Stomach (tissue), 9 donors: ENCODE results near the gene DOK3. TPM values are rescaled to one million over a fixed set of nuclear protein-coding genes. Genes with fewer than 3 reads are reported as not detected.
A peak's percentile ranks its signal among the peaks of the same experiment; 100 is the strongest.

Experiments
- DNase-seq, 2 donors: peaks; one replicate each; pipeline versions ENCODE4 v3.0.0 to v3.0.0-alpha.2; 2013 to 2019
- H3K27ac ChIP-seq, 5 donors: fragments of 200-600 bp in 4 of 5; sonication (generic) in 4 of 5; one replicate each; pipeline ENCODE4 v1.5.1; 2013 to 2019; ENCODE audit warnings: mild to moderate bottlenecking in 1 of 5, moderate library complexity in 1 of 5
- H3K27me3 ChIP-seq, 3 donors: fragments of 200-600 bp; sonication (generic); one replicate each; pipeline ENCODE4 v1.5.1; 2017 to 2019; ENCODE audit warnings: mixed run types in 1 of 3
- H3K36me3 ChIP-seq, 4 donors: fragments of 200-600 bp; sonication (generic); 1 replicate in 3 of 4; 2 replicates in 1 of 4; pipeline ENCODE4 v1.5.1; 2016 to 2019
- H3K4me1 ChIP-seq, 4 donors: fragments of 200-600 bp; sonication (generic); one replicate each; pipeline ENCODE4 v1.5.1; 2016 to 2019
- H3K4me3 ChIP-seq, 4 donors: fragments of 200-600 bp; sonication (generic) in 3 of 4; one replicate each; pipeline ENCODE4 v1.5.1; 2016 to 2019; ENCODE audit warnings: mild to moderate bottlenecking in 1 of 4
- H3K9me3 ChIP-seq, 4 donors: fragments of 200-600 bp; sonication (generic); one replicate each; pipeline ENCODE4 v1.5.1; 2016 to 2019
- EP300 ChIP-seq: sonication (generic); formaldehyde crosslinking; IDR thresholded peaks from one replicate; pipeline ENCODE4 v1.6.1; 2017; ENCODE audit warnings: antibody characterized with exemption
- POLR2A ChIP-seq, 4 donors: fragments of 450-650 bp; IDR thresholded peaks; one replicate each; pipeline ENCODE4 v1.6.1; 2016; ENCODE audit warnings: antibody characterized with exemption in 4 of 4, control low read depth in 2 of 4, mild to moderate bottlenecking in 1 of 4, moderate library complexity in 1 of 4
- POLR2AphosphoS5 ChIP-seq, 3 donors: sonication (generic); formaldehyde crosslinking; IDR thresholded peaks; one replicate each; pipeline ENCODE4 v1.6.1; 2016; ENCODE audit warnings: antibody characterized with exemption in 3 of 3
- WGBS, 5 donors: extraction: QIAGEN DNeasy Blood & Tissue Kit in 3 of 5; methylation state at CpG; one replicate each; pipeline versions ENCODE4 v1.1.5 to v1.1.7; 2013 to 2018; 5-methylcytosine and 5-hydroxymethylcytosine counted together
- intact Hi-C: fragments of 100-400 bp; cut with DNase I; formaldehyde crosslinking; loops from one replicate; pipeline ENCODE4 v1.15.1; 2023; ENCODE audit warnings: low total_unique reads
- polyA plus RNA-seq, 3 donors: library from polyadenylated mRNA; stranded (reverse); fragments of 200-250 nt; gene quantifications; one replicate each; pipeline ENCODE4 v1.2.3, GENCODE V29; 2013
- total RNA-seq, 5 donors: library from RNA; depleted of rRNA; stranded (reverse); fragments of >200 nt; gene quantifications; one replicate each; pipeline versions ENCODE4 v1.1.0 to v1.2.3, GENCODE V29; 2014 to 2016
- TF ChIP-seq, protein P1 (sequence below), 7 experiments: fragments of 450-650 bp in 4 of 7; fragments of 200-600 bp in 3 of 7; sonication (generic) in 3 of 7; IDR thresholded peaks; one replicate each; pipeline ENCODE4 v1.5.1; 2016 to 2019; ENCODE audit warnings: antibody characterized with exemption in 7 of 7, control low read depth in 2 of 7, mild to moderate bottlenecking in 1 of 7
- donor health status: healthy with polysubstance abuse.
- donor health status: Bipolar disorder and iron deficiency.
- donor health status: healthy.

Gene DOK3
- total and polyA plus RNA-seq, 8 donors = 0.43 to 31.2 (median 4.9) TPM; not detected in 1

DNA sequence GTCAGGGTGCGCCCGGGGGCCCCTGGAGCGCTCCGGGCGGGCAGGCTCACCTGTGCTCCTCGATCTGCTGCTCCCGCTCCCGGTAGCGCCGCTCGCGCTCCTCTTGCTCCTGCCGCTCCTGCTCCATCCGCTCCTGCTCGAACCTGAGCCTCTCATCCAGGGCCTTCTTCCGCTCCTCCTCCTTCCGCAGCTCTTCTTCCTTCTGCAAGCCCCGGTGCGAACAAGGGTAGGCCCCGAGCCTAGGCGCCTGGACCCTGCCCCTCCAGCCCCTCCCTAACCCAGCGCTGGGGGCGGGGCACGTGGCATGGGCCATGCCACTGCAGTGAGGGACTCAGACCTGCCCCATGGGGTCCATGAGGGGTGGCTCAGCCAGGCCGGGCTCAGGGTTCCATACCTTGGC, 42.8 kb downstream of the DOK3 start:
- intact Hi-C loops = no loop called here
- no peak overlapping the region for H3K4me3 ChIP-seq
- WGBS, 5 donors = 91 to 96% (median 94%) methylated on average over 25 of the region's 25 CpGs
- DNase-seq = no peak
- no peaks in the 10 kb centered on the region for H3K9me3 ChIP-seq
- H3K27me3 ChIP-seq = peaks cover 0 to 1% (median 0%) of the 10 kb centered on the region in 3 donors
- H3K4me1 ChIP-seq = peaks cover 11 to 37% (median 32%) of the 10 kb centered on the region in 4 donors
- peaks cover 22 to 61% (median 39%) of the 10 kb centered on the region in 4 donors for H3K36me3 ChIP-seq
- H3K27ac ChIP-seq = no peak overlapping the region
- TF ChIP-seq, protein P1, sequence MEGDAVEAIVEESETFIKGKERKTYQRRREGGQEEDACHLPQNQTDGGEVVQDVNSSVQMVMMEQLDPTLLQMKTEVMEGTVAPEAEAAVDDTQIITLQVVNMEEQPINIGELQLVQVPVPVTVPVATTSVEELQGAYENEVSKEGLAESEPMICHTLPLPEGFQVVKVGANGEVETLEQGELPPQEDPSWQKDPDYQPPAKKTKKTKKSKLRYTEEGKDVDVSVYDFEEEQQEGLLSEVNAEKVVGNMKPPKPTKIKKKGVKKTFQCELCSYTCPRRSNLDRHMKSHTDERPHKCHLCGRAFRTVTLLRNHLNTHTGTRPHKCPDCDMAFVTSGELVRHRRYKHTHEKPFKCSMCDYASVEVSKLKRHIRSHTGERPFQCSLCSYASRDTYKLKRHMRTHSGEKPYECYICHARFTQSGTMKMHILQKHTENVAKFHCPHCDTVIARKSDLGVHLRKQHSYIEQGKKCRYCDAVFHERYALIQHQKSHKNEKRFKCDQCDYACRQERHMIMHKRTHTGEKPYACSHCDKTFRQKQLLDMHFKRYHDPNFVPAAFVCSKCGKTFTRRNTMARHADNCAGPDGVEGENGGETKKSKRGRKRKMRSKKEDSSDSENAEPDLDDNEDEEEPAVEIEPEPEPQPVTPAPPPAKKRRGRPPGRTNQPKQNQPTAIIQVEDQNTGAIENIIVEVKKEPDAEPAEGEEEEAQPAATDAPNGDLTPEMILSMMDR (IDR thresholded peaks at IDR 0.05) = no peak
- TF ChIP-seq POLR2AphosphoS5 (IDR thresholded peaks at IDR 0.05) (no peak), POLR2A (IDR thresholded peaks at IDR 0.05) (no peak), EP300 (no peak)

DNA sequence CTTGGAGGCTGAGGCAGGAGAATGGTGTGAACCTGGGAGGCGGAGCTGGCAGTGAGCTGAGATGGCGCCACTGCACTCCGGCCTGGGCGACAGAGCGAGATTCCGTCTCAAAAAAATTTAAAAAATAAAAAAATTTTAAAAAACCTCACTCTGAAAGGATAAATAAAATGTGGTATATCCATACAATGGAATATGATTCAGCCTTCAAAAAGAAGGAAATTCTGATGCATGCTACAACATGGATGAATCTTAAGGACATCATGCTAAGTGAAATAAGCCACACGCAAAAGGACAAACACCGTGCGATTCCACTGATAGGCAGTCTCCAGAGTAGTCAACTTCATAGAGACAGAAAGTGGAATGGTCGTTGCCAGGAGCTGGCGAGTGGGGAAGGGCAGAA, 44.6 kb downstream of the DOK3 start:
- TF ChIP-seq, protein P1 (IDR thresholded peaks at IDR 0.05) = no peak
- TF ChIP-seq EP300 = no peak
- TF ChIP-seq POLR2A (IDR thresholded peaks at IDR 0.05) = no peak
- TF ChIP-seq POLR2AphosphoS5 (IDR thresholded peaks at IDR 0.05) = no peak
- no peaks in the 10 kb centered on the region for H3K9me3 ChIP-seq
- H3K27ac ChIP-seq = no peak overlapping the region
- 87 to 99% (median 98%) methylated on average over 11 of the region's 11 CpGs for WGBS, 5 donors
- peaks cover 25 to 69% (median 45%) of the 10 kb centered on the region in 4 donors for H3K36me3 ChIP-seq
- H3K4me1 ChIP-seq = peaks cover 0 to 19% (median 14%) of the 10 kb centered on the region in 4 donors
- H3K27me3 ChIP-seq = no peaks in the 10 kb centered on the region
- DNase-seq = no peak
- no peak overlapping the region for H3K4me3 ChIP-seq
- intact Hi-C loops = no loop called here

DNA sequence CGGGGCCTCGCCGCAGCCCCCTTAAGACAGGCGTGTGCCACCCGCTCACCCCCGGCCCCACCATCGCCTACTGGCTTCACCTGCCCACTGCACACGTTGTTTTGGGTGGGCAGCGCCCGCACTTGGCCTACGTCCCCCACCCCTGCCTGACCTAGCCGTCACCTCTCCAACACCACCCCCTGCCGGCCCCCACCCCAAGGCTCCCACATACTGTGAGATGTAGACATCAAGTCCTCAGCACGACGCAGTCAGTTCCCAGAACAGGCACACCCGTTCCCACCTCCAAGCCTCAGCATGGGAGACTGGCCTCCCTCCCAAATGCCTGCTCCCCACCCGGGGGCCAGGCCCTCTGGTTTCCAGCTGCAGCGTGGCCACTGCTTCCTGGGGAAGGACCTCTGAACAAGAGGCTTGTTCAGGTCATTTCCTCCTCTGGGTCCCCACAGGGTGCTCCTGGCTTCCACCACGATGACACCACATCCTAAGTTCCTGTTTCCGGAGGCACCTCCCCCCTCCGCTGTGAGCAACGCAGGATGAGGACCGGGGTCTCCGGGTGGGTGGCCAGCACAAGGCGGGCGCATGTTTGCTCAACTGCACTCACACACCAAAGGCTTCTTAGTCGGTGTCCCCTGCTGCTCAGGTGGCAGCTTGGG, 47.5 kb downstream of the DOK3 start:
- peak in 1 of 2 donors; percentile 63 for DNase-seq
- intact Hi-C loops = no loop called here
- WGBS, 5 donors = 76 to 84% (median 80%) methylated on average over 27 of the region's 27 CpGs
- Histone ChIP-seq H3K9me3 (no peaks in the 10 kb centered on the region), H3K27me3 (no peaks in the 10 kb centered on the region), H3K4me1 (peaks cover 0 to 16% (median 4%) of the 10 kb centered on the region in 4 donors), H3K27ac (peak overlapping the region in 3 of 5 donors; percentile 51 to 64 (median 54)), H3K36me3 (peaks cover 23 to 79% (median 54%) of the 10 kb centered on the region in 4 donors), H3K4me3 (no peak overlapping the region)
- no peak for TF ChIP-seq POLR2A (IDR thresholded peaks at IDR 0.05)
- TF ChIP-seq, protein P1 (IDR thresholded peaks at IDR 0.05) = no peak
- no peak for TF ChIP-seq EP300
- no peak for TF ChIP-seq POLR2AphosphoS5 (IDR thresholded peaks at IDR 0.05)

DNA sequence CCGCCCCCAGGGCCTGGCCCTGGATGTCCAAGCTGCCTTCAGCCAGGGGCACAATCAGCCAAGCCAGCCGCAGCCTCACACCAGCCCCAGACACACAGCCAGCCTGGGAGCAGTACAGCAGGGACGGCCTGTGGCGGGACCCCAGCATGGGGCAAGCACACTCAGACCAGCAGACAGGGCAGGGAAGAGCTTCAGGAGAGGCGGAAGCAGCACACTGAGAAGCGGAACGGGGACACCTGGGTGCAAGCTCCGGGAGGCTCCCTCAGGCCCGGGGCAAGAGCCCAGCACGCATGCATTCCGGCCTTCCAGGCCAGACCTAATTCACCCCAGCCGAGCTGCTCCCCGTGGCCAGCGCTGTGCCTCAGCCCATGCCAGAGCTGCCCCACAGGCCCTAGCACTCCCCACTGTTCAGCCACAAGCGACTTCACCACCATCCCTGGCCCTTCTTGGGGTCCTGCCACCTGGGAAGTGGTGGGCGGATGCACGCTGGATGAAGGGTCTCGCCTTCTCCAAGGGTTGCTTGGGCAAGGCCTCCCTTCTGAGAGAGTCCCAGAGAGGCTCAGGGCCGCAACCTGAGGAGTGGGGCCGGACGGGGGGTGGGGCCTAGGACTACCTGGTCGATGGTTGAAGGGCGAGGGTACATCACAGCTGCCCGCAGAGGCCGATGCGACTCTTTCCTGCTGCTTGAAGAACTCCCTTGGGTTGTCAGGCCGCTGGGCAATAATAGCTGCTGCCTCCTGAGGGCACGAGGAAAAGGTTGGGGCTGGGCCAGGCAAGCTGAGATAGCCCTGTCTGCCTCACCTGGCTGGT, 49.6 kb downstream of the DOK3 start:
- Histone ChIP-seq H3K4me1 (peaks cover 10 to 37% (median 17%) of the 10 kb centered on the region in 4 donors), H3K27me3 (no peaks in the 10 kb centered on the region), H3K4me3 (no peak overlapping the region), H3K9me3 (no peaks in the 10 kb centered on the region), H3K27ac (no peak overlapping the region), H3K36me3 (peaks cover 13 to 58% (median 34%) of the 10 kb centered on the region in 4 donors)
- TF ChIP-seq POLR2A (IDR thresholded peaks at IDR 0.05) (no peak), EP300 (no peak), POLR2AphosphoS5 (IDR thresholded peaks at IDR 0.05) (no peak)
- TF ChIP-seq, protein P1 (IDR thresholded peaks at IDR 0.05) = no peak
- intact Hi-C loops = loop anchor here (5.0 kb wide), 1 partner anchor 58 kb away; the partner anchor contains the start of gene PFN3
- no peak for DNase-seq
- 89 to 95% (median 92%) methylated on average over 13 to 28 of the region's 28 CpGs for WGBS, 5 donors
